GM18909 (cell line): ENCODE results near the gene GATAD2A.

ENCODE experiments used
- ATAC-seq: cut with Tn5 transposase; IDR thresholded peaks from one replicate; pipeline ENCODE4 v1.9.1; 2021; ENCODE audit warnings: mild to moderate bottlenecking; ENCODE audit not compliant: unreplicated experiment, poor library complexity

The GATAD2A gene

DNA sequence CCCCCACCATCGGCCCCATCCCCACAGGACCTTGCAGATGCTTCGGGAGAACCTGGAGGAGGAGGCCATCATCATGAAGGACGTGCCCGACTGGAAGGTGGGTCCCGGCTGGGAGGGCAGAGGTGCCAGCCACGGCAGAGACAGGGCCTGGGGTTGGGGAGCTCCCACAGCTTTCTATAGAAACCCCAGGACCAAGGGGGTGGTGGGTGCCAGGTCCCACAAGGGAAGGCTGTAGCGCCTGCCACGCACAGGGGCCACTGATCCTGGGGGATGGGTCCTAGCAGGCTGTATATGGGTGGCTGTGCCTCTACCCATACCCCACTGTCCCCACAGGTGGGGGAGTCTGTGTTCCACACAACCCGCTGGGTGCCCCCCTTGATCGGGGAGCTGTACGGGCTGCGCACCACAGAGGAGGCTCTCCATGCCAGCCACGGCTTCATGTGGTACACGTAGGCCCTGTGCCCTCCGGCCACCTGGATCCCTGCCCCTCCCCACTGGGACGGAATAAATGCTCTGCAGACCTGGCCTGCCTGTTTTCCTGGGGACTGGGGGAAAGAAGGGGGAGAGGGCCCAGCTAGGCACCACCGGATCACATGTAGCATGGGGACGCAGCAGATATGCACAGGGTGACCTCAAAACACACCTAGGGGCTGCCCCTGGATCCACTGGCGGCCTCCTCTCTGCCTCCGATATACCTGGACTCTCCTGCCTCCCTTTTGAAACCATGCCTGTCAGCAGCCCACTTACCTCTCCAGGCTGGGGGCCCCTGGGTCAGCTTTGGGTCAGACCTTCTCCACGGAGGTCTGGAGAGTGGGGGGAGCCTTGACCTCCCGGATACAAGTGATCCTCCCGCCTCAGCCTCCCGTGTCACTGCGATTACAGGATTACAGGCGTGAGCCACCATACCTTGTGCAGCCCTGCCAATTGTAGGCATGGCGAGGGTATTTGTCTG, 122.5 kb downstream of the GATAD2A start:
- no peak for ATAC-seq

DNA sequence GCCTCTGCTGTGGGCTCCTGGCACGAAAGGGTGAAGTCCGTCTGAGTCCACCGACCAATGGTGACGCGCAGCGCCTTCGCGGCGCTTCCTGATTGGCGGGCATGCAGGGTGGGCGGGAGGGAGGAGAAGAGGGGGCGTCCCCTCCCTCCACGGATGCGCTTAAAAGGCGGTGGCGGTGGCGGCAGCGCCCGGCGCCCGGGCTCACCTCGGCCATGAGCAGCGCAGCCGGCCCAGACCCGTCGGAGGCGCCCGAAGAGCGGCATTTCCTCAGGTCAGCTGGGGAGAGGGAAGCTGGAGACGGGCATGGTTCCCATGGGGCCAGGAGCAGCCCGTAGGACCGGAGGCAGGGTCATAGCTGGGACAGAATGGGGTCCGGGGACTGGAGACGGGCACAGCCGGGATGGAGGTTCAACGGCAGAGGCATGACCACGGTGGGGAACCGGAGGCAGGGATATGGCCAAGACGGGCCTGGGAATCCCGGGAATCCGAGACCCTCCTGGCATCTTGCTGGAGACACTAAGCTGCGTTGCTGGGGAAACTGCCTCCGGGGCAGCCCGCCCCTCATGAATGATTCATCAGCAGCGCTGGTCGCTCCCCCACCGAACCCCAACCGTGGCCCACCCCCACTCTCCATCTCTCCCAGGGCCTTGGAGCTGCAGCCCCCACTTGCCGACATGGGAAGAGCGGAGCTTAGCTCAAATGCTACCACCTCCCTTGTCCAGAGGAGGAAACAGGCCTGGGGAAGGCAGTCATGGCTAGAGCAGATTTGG, 123.4 kb downstream of the GATAD2A start, which contains the start of gene YJEFN3:
TSS of gene YJEFN3 (plus strand) at position 191 of the 770 bp plus-strand sequence. CDS start at position 213, 22 bp downstream.
- ATAC-seq, result no peak

DNA sequence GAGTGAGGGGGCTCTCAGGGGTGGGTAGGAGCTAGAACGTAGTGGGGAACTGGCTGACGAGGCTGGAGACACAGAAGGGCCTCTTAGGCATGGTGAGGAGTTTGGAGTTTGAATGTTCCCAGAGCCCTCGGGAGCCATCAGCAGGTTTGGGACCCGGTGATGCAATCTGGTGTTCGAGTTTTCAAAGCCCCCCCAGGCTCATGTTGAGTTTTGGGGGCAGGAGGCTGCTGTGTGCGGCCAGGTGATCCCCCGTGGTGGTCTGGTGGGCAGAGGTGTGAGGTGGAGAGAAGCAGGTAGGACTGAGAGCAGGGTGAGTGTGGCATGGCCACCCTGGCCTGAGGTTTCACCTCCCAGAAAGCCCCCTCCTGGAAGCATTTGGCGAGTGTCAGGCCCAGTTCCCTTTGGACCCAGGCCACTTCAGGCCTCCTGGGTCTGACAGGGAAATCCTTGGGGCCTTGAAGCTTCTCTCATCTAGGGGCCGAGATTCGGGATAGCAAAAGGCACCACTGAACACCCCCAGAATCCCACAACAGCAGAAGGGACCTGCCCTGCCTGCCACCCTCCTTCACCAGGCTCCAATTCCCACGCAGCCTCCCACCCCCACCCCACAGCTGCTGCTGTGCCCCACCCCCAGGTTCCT, 124.4 kb downstream of the GATAD2A start:
- ATAC-seq, result no peak

DNA sequence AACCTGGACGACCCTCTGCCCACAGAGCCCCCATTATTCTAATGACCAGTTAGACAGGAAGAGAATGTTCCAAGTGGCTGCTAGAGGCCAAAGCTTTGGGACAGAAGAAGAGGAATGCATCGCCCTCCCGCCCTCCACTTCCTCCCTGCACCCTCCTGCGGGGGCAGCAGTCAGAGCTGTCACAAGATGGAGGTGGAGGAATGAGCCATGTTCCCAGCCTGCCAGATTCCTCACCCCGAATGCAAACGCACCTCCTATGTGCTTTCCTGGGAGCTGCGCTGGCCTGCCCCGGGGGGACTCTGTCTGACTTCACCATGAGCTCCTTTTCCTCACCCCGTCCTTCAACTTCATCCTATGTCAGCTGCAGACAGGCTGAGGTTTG, 124.9 kb downstream of the GATAD2A start:
- no peak for ATAC-seq

DNA sequence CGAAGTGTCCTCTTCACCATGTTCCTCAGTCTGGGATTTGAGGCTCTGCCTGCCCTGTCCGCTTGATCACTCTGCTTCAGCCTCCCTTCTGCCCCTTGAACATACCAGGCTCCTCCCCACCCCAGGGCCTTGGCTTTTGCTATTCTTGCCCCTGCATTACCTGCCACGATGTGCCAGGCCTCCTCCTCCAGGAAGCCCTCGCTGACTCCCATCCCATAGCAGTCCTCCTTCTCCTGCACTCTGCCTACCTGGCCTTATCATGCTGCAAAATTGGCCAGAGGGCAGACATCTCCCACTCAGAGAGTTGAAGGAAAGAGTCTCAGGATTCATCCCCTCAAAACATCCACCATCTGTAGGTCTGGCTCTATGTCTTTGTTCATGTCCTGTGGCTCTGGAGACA, 125.4 kb downstream of the GATAD2A start:
- no peak for ATAC-seq

DNA sequence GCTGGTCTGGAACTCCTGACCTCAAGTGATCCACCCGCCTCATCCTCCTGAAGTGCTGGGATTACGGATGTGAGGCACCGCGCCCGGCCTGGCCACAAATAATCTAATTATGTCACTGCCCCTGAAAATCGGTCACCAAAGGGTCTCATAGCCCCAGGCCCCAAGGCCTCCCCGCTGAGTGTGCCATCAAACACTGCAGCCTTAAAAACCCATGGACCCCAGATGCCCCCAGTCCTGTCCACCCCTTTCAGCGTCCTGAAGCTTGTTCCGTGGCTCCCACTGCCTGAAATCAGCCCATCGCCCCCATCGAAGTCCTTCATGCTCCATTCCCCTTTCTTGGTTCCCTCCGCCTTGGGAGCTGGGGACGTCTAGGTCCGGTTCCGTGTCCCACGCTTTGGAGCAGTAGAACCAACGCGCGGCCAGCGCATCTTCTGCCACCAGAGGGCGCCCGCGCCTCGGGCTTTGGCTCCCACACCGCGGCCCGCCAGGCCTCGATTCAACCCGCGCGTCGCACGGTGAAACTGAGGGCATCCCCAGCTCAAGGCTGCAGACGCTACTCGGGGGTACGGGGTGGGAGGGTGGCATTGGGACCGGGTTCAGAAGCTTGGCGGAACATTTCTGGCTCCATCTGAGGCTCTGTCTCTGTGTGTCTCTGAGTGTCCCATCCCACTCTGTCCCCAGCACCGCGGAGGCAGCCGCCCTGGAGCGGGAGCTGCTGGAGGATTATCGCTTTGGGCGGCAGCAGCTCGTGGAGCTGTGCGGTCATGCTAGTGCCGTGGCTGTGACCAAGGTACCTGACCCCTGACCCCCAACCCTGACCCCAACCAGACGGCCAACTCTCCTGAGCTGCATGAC, 126.7 kb downstream of the GATAD2A start:
- ATAC-seq, result peak; percentile 58

DNA sequence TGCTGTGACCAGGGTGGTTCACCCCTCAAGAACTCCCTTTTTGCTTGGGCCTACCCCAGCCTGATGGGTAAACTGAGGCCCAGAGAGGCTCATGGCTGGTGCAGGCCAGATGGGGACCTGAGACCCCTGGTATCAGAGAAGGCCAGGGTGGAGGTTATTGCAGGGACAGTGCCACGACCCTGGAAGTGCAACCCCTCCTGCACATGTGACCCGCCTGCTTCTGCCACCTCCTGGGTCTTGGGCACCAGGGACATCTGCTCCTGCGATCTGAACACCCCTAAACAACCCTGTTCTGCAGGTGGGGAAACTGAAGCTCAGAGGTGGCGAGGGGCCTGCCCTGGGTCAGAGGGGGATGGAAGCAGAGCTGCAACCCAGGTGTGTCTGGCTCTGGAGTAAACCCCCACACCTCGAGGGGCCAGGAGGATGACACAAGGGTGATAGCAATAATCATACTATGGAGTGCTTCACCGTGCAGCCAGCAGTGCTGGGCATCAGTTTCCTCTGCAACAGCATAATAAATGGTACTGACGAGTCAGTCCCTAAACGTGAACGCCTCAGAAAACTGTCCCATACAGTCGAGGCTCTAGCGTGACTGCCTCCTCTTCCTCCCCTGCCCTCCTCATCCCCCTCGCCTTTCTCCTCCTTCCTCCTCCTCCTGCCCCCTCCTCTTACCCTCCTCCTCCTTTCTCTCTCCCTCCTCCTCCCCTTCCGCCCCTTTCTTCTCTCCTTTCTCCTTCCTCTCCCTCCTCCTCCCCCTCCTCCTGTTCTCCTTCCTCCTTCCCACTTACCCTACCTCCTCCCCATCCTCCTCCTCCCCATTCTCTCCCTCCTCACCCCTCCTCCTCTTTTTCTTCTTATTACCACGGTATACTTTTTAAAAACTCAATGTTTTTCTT, 127.6 kb downstream of the GATAD2A start:
- ATAC-seq, result no peak

DNA sequence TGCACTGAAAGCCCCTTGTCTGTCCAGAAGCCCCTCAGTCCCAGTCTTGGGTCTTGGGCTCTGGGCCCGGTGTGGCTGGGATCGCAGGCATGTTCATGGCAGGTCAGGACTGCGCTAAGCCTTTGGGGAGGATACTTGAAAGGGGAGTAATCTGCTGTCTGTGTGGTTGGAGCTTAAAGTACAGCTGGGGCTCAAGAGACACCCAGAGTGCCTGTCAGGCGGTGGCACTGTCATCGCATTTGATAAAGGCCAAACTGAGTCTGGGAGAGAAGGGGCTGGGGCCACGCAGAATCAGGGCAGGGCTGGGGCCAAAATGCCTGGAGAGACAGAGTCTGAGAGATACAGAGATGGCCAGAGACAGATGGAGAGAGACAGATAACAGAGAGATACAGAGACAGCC, 128.4 kb downstream of the GATAD2A start:
- ATAC-seq, result no peak

DNA sequence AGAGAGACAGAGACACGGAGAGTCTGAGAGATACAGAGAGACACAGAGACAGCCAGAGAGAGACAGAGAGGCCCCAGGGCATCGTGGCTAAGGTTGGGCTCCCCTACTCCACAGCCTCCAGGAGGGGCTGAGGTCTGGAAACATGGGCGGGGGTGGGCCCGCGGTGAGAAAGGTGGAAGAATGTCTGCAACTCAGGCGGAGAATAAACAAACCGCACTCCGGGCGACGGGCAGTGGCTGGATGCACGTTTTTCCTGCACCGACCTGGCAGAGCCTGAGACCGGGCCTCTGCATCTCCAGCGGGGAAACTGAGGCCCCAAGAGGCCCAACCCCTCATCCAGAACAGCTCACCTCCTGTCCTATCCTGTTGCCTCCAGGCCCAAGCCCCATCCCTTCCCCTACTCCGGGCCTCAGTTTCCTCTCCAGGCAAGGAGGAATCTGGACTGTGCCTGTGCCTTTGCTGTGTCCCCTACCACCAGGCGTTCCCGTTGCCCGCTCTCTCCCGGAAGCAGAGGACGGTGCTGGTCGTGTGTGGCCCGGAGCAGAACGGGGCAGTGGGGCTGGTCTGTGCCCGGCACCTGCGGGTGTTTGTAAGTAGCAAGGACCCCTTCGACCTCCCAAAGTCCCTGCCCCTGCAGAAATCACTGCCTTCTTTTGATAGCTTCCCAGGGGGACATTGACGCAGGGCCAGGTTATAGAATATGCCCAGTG, 129.2 kb downstream of the GATAD2A start:
- no peak for ATAC-seq

DNA sequence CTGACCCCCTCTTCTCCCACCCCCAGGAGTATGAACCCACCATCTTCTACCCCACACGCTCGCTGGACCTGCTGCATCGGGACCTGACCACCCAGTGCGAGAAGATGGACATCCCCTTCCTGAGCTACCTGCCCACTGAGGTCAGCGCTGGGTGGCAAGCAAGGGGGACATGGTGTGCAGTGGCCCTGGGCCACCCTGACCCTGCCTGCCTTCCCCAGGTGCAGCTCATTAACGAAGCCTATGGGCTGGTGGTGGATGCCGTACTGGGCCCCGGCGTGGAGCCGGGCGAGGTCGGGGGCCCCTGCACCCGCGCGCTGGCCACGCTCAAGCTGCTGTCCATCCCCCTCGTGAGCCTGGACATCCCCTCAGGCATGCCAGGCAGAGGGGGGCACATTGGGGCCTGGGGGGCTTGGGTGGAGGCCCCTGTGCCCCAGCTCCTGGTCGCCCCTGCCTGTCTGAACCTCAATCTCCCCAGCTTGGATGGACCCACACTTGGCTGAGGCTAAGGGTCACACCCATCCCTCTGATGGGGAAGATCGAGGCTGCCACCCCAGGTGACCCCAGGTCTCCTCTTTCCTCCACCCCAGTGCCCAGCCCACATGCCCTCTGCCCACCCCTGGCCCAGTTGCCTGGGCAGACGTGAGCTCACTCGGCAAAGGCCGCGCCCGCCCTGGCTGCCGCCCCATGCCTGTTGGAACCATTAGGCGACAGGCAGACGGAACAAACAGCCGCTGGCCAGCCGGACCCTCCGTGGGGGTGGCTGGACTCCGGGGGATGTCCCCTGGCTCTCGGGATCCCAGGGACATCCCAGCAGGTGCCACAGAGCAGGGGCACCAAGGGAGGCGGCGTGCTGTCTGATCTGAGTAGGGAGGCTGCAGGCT, 130.1 kb downstream of the GATAD2A start:
- no peak for ATAC-seq

DNA sequence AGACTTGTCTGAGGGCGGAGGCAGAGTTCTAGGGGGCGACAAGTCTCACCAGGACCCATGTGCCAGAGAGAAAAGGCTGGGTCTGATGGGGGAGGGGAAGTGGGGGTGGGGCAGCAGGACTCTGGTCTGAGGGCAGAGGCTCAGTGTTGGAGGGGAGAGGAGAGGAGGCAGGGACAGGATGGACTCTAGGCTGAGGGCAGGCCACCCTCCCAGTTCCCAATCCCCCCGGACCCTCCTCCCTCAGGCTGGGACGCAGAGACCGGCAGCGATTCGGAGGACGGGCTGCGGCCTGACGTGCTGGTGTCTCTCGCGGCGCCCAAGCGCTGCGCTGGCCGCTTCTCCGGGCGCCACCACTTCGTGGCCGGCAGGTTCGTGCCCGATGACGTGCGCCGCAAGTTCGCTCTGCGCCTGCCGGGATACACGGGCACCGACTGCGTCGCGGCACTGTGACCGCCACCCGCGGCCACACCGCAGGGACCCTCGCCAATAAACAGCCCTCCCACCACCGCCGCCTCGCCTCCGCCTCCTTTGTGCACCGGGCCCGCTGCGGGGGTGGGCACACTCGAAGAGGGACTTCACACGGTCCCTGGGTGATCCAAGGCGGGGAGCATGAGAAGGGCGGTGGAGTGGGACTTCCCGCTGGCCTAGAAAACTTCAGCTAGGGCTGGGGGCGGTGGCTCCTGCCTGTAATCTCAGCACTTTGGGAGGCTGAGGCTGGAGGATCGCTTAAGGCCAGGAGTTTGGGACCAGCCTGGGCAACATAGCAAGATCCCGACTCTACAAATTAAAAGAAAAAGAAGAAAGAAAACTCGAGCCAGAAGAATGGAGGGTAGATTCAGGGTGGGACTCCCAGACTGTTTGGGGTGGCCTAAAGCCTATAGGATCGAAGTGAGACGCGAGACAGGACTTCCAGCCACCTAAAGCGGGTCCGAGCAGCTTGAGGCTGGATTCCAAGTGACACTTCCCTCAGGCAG, 131.9 kb downstream of the GATAD2A start:
- ATAC-seq, result no peak

DNA sequence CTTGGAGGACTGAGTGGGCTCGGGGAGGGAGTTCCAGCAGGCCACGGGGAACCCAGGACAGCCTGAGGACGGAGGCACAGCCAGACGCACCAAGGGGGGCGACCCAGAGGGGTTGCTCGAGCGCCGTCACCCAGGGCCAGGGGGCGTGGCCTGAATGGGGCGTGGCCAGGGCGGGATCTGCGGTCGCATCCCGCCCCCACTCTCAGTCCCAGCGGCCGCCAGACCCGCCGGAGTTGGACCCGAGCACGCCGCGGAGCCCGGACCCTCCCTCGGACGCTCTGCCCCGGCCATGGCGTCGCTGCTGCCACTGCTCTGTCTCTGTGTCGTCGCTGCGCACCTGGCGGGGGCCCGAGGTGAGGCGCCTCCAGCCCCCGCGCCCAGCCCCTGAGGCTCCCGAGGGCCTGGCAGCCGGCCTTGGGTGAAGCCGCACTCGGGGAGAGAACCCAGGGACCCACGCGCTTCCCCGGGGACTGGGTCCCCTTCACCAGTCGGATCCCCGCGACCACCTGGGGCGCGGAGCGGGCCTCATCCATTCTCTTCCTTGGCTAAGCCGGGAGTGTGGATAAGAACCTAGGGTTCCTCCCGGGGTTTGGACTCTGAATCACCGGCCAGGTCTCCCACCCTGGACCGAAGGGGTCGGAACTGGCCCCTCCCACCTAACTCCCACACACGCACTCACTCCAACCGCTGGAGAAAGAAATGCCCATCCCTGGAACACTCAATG, 132.7 kb downstream of the GATAD2A start, which contains the start of gene CILP2:
TSS of gene CILP2 (plus strand) at position 205 of the 724 bp plus-strand sequence. CDS start at position 290, 85 bp downstream.
- ATAC-seq, result no peak

DNA sequence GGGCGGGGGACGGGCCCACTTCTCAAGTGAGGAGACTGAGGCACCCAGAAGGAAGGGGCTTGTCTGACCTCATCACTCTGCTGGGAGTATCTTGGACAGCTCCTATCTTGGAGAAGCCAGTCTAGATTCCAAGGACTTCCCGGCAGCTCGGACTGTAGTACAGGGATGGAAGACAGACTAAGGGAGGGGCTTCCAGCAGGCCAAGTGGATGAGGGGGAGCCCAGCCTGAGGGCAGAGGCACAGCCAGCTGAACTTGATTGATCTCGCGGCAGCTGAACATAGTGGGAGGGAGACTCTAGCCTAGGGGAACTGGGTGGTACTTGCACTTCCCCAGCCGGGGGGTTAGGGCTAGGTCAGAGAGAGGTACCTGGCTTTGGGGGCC, 133.3 kb downstream of the GATAD2A start:
- no peak for ATAC-seq

DNA sequence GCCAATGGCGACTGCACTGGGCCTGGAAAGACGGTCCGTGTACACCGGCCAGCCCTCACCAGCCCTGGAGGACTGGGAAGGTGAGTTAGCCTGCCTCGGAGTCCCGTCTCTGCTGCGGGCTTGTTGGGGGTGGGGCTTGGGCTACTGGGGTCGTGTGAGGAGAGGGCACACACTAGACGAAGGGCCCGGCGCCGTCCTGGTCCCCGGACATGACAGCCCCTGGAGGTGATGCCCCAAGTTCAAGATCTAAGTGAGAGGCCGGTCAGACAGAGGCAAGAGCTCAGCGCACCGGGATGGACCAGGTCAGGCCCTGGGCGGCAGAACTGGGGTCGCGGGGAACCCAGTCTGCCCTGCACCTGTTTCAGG, 134.2 kb downstream of the GATAD2A start:
- no peak for ATAC-seq

DNA sequence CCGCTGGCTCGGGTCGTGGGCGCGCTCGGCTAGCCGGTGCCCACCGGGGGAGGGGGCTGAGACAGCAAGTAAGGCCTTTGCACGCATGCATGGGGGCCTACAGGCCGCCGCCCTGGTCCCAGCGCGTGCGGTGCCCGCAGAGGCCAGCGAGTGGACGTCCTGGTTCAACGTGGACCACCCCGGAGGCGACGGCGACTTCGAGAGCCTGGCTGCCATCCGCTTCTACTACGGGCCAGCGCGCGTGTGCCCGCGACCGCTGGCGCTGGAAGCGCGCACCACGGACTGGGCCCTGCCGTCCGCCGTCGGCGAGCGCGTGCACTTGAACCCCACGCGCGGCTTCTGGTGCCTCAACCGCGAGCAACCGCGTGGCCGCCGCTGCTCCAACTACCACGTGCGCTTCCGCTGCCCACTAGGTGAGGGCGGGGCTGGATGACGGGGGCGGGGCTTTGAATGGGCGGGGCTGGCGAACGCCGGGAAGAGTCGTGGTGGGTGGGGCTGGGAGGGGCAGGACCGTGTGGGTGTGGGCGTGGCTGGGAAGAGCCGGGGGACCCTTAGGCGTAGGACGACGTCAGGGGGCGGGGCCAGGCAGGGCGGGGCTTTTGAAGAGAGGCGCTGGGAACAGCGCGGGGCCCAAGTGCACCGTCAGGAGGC, 134.7 kb downstream of the GATAD2A start:
- no peak for ATAC-seq
